ENCODE results near the gene OR2S2.

GRCh38 chr9:35923598-35923926 is 34.4 kb downstream of the OR2S2 start:
- TF ChIP-seq CTCF (conservative IDR thresholded peaks at IDR 0.05; ENCODE audit: low read depth, low read length) (no peak), EZH2 (IDR thresholded peaks at IDR 0.05; ENCODE audit: low read length, unreplicated experiment) (no peak)
